GM23338 (cell line): ENCODE data around the gene KIAA1671. TPM values are rescaled to one million over a fixed set of nuclear protein-coding genes. Genes with fewer than 3 reads are reported as not detected.
A peak's percentile ranks its signal among the peaks of the same experiment; 100 is the strongest.

Source experiments
- ATAC-seq: fragments of 200-7000 bp; cut with Tn5 transposase; 3 replicates; pipeline ENCODE4 v1.9.1; 2020
- DNase-seq: peaks from one replicate; pipeline ENCODE4 v3.0.0-alpha.2; 2015; ENCODE audit warnings: low spot score
- H2AFZ ChIP-seq: fragments of 200-600 bp; sonication (generic); 2 replicates; pipeline ENCODE4 v1.8.0; 2016; ENCODE audit warnings: antibody characterized with exemption, mild to moderate bottlenecking, moderate library complexity
- H3F3A ChIP-seq: fragments of 200-600 bp; sonication (generic); replicated peaks from 2 replicates; pipeline ENCODE4 v1.8.0; 2017; ENCODE audit warnings: antibody characterized with exemption, mixed run types, low read depth
- H3K27ac ChIP-seq: fragments of 200-600 bp; sonication (generic); 2 replicates; pipeline ENCODE4 v1.6.1; 2016; ENCODE audit warnings: low read depth
- H3K27me3 ChIP-seq: fragments of 200-600 bp; sonication (generic); 2 replicates; pipeline ENCODE4 v1.8.0; 2016; ENCODE audit warnings: mild to moderate bottlenecking, mixed run types, moderate library complexity; ENCODE audit not compliant: insufficient read depth
- H3K36me3 ChIP-seq: fragments of 200-600 bp; sonication (generic); 2 replicates; pipeline ENCODE4 v1.8.0; 2016; ENCODE audit warnings: mild to moderate bottlenecking; ENCODE audit not compliant: insufficient read depth
- H3K4me1 ChIP-seq: fragments of 200-600 bp; sonication (generic); 2 replicates; pipeline ENCODE4 v1.8.0; 2016; ENCODE audit warnings: mild to moderate bottlenecking, moderate library complexity; ENCODE audit not compliant: insufficient read depth
- H3K4me2 ChIP-seq: fragments of 200-600 bp; sonication (generic); 2 replicates; pipeline ENCODE4 v1.7.1; 2017; ENCODE audit warnings: mixed run types
- H3K4me3 ChIP-seq: fragments of 200-600 bp; sonication (generic); 2 replicates; pipeline ENCODE4 v1.6.1; 2016; ENCODE audit warnings: mixed run types
- H3K79me2 ChIP-seq: fragments of 200-600 bp; sonication (generic); replicated peaks from 2 replicates; pipeline ENCODE4 v1.8.0; 2017; ENCODE audit warnings: mild to moderate bottlenecking; ENCODE audit not compliant: insufficient read depth
- H3K9me2 ChIP-seq: fragments of 200-600 bp; sonication (generic); 2 replicates; pipeline ENCODE4 v1.8.0; 2017; ENCODE audit not compliant: insufficient read depth
- H4K20me1 ChIP-seq: fragments of 200-600 bp; sonication (generic); replicated peaks from 2 replicates; pipeline ENCODE4 v1.8.0; 2017; ENCODE audit warnings: mild to moderate bottlenecking; ENCODE audit not compliant: insufficient read depth
- H3K27ac Mint-ChIP-seq: 2 replicates; pipeline ENCODE4 v1.8.0; 2020; ENCODE audit warnings: inconsistent platforms, mild to moderate bottlenecking, moderate library complexity, mixed read lengths
- H3K27me3 Mint-ChIP-seq: 3 replicates; pipeline ENCODE4 v1.8.0; 2022; ENCODE audit warnings: low read depth, mild to moderate bottlenecking, moderate library complexity, mixed read lengths, inconsistent platforms; ENCODE audit not compliant: insufficient read depth, poor library complexity
- H3K36me3 Mint-ChIP-seq: 3 replicates; pipeline ENCODE4 v1.8.0; 2021; ENCODE audit warnings: low read depth, mild to moderate bottlenecking, inconsistent platforms, moderate library complexity, mixed read lengths
- H3K4me1 Mint-ChIP-seq: 3 replicates; pipeline ENCODE4 v1.8.0; 2020; ENCODE audit warnings: mild to moderate bottlenecking, inconsistent platforms, mixed read lengths
- H3K4me3 Mint-ChIP-seq: 3 replicates; pipeline ENCODE4 v1.8.0; 2021; ENCODE audit warnings: moderate library complexity, mild to moderate bottlenecking, inconsistent platforms, mixed read lengths
- H3K9me3 Mint-ChIP-seq: 3 replicates; pipeline ENCODE4 v1.8.0; 2020; ENCODE audit warnings: moderate library complexity, mild to moderate bottlenecking, inconsistent platforms, mixed read lengths
- CREB1 ChIP-seq: fragments of 250-450 bp; sonication (Bioruptor Pico); IDR thresholded peaks from 2 replicates; pipeline ENCODE4 v1.5.0; 2020; ENCODE audit warnings: low read depth, mild to moderate bottlenecking, moderate library complexity
- EZH2 ChIP-seq: fragments of 200-600 bp; sonication (generic); IDR thresholded peaks from one replicate; pipeline ENCODE4 v1.8.0; 2017; ENCODE audit warnings: antibody characterized with exemption, mild to moderate bottlenecking, low read depth; ENCODE audit not compliant: unreplicated experiment
- EZH2phosphoT487 ChIP-seq: fragments of 200-600 bp; sonication (generic); IDR thresholded peaks from one replicate; pipeline ENCODE4 v1.8.1; 2018; ENCODE audit warnings: antibody characterized with exemption; ENCODE audit not compliant: unreplicated experiment
- JUNB ChIP-seq: IDR thresholded peaks from one replicate; pipeline ENCODE4 v1.6.1; 2016; ENCODE audit warnings: antibody characterized with exemption; ENCODE audit not compliant: unreplicated experiment
- NANOG ChIP-seq: IDR thresholded peaks from 2 replicates; pipeline ENCODE4 v1.6.1; 2016; ENCODE audit warnings: antibody characterized with exemption, borderline replicate concordance
- POLR2AphosphoS5 ChIP-seq: IDR thresholded peaks from 2 replicates; pipeline ENCODE4 v1.6.1; 2016; ENCODE audit warnings: antibody characterized with exemption, low read depth
- REST ChIP-seq: IDR thresholded peaks from one replicate; pipeline ENCODE4 v1.6.1; 2018; ENCODE audit warnings: antibody characterized with exemption; ENCODE audit not compliant: unreplicated experiment
- STAT1 ChIP-seq: IDR thresholded peaks from one replicate; pipeline ENCODE4 v1.6.1; 2016; ENCODE audit warnings: antibody characterized with exemption; ENCODE audit not compliant: unreplicated experiment
- ZNF114 ChIP-seq: fragments of 250-450 bp; sonication (Bioruptor Pico); IDR thresholded peaks from 2 replicates; pipeline ENCODE4 v1.5.0; 2020; ENCODE audit warnings: mild to moderate bottlenecking, moderate library complexity
- ZNF331 ChIP-seq: fragments of 250-450 bp; sonication (Bioruptor Pico); IDR thresholded peaks from 2 replicates; pipeline ENCODE4 v1.5.0; 2020; ENCODE audit warnings: low read depth, mild to moderate bottlenecking, moderate library complexity
- polyA plus RNA-seq: library from polyadenylated mRNA; unstranded; fragments of >200 nt; fragmentation: Nextera tagmentation; extraction: Ambion mirVana; gene quantifications from 2 replicates; pipeline ENCODE4 v1.2.1, GENCODE V29; 2016
- total RNA-seq: library from RNA; depleted of rRNA; stranded (reverse); fragments of >200 nt; shearing (Covaris generic); gene quantifications from 2 replicates; pipeline ENCODE4 v1.2.3, GENCODE V29; 2014
- TF ChIP-seq, protein P1 (sequence below): IDR thresholded peaks from 2 replicates; pipeline ENCODE4 v1.6.1; 2016; ENCODE audit warnings: antibody characterized with exemption
- TF ChIP-seq, protein P2 (sequence below), 2 experiments: fragments of 200-600 bp in 1 of 2; sonication (generic) in 1 of 2; conservative IDR thresholded peaks; 2 replicates each; pipeline versions ENCODE4 v1.5.1 to v1.6.1; 2016 to 2017; ENCODE audit warnings: antibody characterized with exemption in 2 of 2, low read depth in 2 of 2, mild to moderate bottlenecking in 2 of 2, moderate library complexity in 1 of 2

KIAA1671 gene
- total and polyA plus RNA-seq, 2 experiments from 2014 or later, result 6.1 to 27.2 TPM

DNA sequence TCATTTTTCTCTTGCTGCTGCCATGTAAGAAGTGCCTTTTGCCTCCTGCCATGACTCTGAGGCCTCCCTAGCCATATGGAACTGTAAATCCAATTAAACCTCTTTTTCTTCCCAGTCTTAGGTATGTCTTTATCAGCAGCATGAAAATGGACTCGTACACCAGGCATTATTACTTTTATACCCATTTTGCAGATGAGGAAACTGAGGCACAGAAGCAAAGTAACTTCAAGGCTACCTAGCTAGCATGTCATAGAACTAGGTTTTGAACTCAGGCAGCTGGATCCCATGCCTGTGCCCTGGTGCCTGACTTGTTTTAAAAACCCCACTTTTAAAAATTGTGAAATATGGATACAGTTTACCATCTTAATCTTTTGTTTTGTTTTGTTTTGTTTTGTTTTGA is 25.8 kb downstream of the KIAA1671 start (continued):
- TF ChIP-seq, protein P1, sequence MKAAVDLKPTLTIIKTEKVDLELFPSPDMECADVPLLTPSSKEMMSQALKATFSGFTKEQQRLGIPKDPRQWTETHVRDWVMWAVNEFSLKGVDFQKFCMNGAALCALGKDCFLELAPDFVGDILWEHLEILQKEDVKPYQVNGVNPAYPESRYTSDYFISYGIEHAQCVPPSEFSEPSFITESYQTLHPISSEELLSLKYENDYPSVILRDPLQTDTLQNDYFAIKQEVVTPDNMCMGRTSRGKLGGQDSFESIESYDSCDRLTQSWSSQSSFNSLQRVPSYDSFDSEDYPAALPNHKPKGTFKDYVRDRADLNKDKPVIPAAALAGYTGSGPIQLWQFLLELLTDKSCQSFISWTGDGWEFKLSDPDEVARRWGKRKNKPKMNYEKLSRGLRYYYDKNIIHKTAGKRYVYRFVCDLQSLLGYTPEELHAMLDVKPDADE, result no peak
- TF ChIP-seq JUNB (no peak), EZH2phosphoT487 (no peak), STAT1 (no peak), NANOG (no peak)
- TF ChIP-seq, protein P2, sequence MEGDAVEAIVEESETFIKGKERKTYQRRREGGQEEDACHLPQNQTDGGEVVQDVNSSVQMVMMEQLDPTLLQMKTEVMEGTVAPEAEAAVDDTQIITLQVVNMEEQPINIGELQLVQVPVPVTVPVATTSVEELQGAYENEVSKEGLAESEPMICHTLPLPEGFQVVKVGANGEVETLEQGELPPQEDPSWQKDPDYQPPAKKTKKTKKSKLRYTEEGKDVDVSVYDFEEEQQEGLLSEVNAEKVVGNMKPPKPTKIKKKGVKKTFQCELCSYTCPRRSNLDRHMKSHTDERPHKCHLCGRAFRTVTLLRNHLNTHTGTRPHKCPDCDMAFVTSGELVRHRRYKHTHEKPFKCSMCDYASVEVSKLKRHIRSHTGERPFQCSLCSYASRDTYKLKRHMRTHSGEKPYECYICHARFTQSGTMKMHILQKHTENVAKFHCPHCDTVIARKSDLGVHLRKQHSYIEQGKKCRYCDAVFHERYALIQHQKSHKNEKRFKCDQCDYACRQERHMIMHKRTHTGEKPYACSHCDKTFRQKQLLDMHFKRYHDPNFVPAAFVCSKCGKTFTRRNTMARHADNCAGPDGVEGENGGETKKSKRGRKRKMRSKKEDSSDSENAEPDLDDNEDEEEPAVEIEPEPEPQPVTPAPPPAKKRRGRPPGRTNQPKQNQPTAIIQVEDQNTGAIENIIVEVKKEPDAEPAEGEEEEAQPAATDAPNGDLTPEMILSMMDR (conservative IDR thresholded peaks at IDR 0.05; ENCODE audit: low read depth in 2 of 2), result no peak

- H3K27ac ChIP-seq, result 0 out of 2 replicates have a peak overlapping the region, but pooled peaks have one; percentile 1
- Mint-ChIP-seq H3K27me3 (peaks cover 23% of the 10 kb centered on the region), H3K36me3 (peaks cover 4% of the 10 kb centered on the region; the same call in 2 of the 3 replicates), H3K9me3 (no peaks in the 10 kb centered on the region), H3K27ac (peak overlapping the region; percentile 57), H3K4me1 (peaks cover 41% of the 10 kb centered on the region), H3K4me3 (no peak overlapping the region)
- no peak overlapping the region for H3K4me2 ChIP-seq
- no peaks in the 10 kb centered on the region for H3K36me3 ChIP-seq
- H3K4me3 ChIP-seq, result no peak overlapping the region
- peaks cover 40% of the 10 kb centered on the region for H3K79me2 ChIP-seq
- no peaks in the 10 kb centered on the region for H3F3A ChIP-seq
- H3K9me2 ChIP-seq, result no peaks in the 10 kb centered on the region
- H3K27me3 ChIP-seq, result no peaks in the 10 kb centered on the region
- no peak for DNase-seq
- no peak for ATAC-seq
- H4K20me1 ChIP-seq, result no peaks in the 10 kb centered on the region; the same call in 1 of the 2 replicates
- H2AFZ ChIP-seq, result no peak overlapping the region
- H3K4me1 ChIP-seq, result peaks cover 30% of the 10 kb centered on the region
- TF ChIP-seq, protein P2 (conservative IDR thresholded peaks at IDR 0.05; ENCODE audit: low read depth in 2 of 2), result no peak
- TF ChIP-seq EZH2 (no peak), POLR2AphosphoS5 (no peak), ZNF114 (CRISPR knock-in tag) (no peak), CREB1 (CRISPR knock-in tag) (no peak), EZH2phosphoT487 (no peak), ZNF331 (CRISPR knock-in tag) (no peak), REST (no peak)
Measured at GRCh38 chr22:24981066-24981465, 28.6 kb downstream of the KIAA1671 start.
